ENCODE measurements around the gene KLHL10. TPM values are rescaled to one million over a fixed set of nuclear protein-coding genes. Genes with fewer than 3 reads are reported as not detected.

KLHL10 gene
- total and polyA plus RNA-seq, 2 of the 13 experiments (the other 11 are each of a cell fraction or from before 2014, with no cell fraction given): 0.04 to 0.08 TPM

DNA sequence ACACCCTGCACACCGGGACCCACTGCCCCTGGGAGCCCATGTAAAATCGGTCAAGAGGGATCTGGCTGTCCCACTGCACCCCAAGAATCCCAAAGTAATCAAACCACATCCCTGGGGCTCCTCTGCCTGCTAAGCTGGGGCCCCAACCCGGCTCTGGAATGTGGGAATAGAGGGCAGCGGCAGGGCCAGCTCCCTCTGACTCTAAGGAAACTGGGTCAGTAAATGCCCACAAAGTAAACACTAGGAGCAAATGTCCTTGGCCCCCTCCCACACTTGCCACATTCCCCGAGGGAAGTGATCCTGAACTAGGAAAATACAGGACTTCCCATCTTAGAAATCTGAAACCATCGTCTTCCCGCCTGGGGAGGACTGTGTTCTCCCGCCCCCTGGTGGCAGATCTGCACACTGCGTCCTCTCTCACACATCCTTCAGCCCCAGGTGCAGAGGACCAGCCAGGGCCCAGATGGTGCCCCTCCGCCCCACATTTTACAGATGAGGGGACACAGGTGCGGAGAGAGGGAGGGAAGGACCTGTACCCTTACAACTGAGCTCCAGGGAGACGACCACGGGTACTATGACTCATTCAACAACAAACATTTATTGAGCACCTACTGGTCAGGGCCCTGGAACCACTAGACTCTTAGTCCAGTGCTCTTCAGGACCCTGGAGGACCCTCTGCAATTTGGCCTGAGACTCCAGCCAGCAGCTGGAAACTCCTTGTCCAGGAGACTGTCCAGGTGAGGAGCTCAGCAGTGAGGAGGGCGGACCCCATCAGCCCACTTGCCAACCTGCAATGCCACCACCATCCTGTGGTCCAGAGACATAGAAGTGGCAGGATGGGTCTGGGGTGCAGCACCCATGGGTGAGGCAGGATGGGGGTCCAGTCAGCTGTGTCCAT is 36.0 kb upstream of the KLHL10 start (continued):
- TF ChIP-seq ZBTB25 (CRISPR knock-in tag; IDR thresholded peaks at IDR 0.05) (peak; percentile 81), MIER3 (CRISPR knock-in tag; IDR thresholded peaks at IDR 0.05; ENCODE audit: borderline replicate concordance) (0 out of 2 replicates have a peak, but pooled peaks have one; percentile 50), ZNF343 (CRISPR knock-in tag; IDR thresholded peaks at IDR 0.05) (peak; percentile 73; the same call in 1 of the 2 replicates), SMARCC2 (IDR thresholded peaks at IDR 0.05) (no peak), TCF12 (IDR thresholded peaks at IDR 0.05) (no peak), TCF12 (CRISPR knock-in tag; IDR thresholded peaks at IDR 0.05) (no peak), KAT7 (CRISPR knock-in tag; IDR thresholded peaks at IDR 0.05; ENCODE audit: borderline replicate concordance) (no peak), ZNF484 (CRISPR knock-in tag; IDR thresholded peaks at IDR 0.05; ENCODE audit: borderline replicate concordance, low read depth) (no peak), HOXA9 (CRISPR knock-in tag; IDR thresholded peaks at IDR 0.05; ENCODE audit: borderline replicate concordance) (no peak), NCOA2 (CRISPR knock-in tag; IDR thresholded peaks at IDR 0.05) (0 out of 2 replicates have a peak, but pooled peaks have one; percentile 10), NFYC (CRISPR knock-in tag; IDR thresholded peaks at IDR 0.05) (no peak), ZNF501 (CRISPR knock-in tag; IDR thresholded peaks at IDR 0.05) (no peak), ZNF556 (CRISPR knock-in tag; IDR thresholded peaks at IDR 0.05; ENCODE audit: borderline replicate concordance) (no peak; the same call in 1 of the 2 replicates), ZNF558 (CRISPR knock-in tag; IDR thresholded peaks at IDR 0.05; ENCODE audit: borderline replicate concordance) (no peak), ZBTB20 (CRISPR knock-in tag; IDR thresholded peaks at IDR 0.05; ENCODE audit: borderline replicate concordance, low read depth) (no peak), ZNF773 (CRISPR knock-in tag; IDR thresholded peaks at IDR 0.05; ENCODE audit: borderline replicate concordance) (no peak), ETV5 (CRISPR knock-in tag; IDR thresholded peaks at IDR 0.05; ENCODE audit: borderline replicate concordance) (peak; percentile 42; the same call in 1 of the 2 replicates), ETS1 (CRISPR knock-in tag; IDR thresholded peaks at IDR 0.05) (no peak), HNF1A (IDR thresholded peaks at IDR 0.05; ENCODE audit: low read depth) (no peak), HNF1A (CRISPR knock-in tag; IDR thresholded peaks at IDR 0.05; ENCODE audit: borderline replicate concordance) (peak; percentile 65)
- TF ChIP-seq, protein P1, sequence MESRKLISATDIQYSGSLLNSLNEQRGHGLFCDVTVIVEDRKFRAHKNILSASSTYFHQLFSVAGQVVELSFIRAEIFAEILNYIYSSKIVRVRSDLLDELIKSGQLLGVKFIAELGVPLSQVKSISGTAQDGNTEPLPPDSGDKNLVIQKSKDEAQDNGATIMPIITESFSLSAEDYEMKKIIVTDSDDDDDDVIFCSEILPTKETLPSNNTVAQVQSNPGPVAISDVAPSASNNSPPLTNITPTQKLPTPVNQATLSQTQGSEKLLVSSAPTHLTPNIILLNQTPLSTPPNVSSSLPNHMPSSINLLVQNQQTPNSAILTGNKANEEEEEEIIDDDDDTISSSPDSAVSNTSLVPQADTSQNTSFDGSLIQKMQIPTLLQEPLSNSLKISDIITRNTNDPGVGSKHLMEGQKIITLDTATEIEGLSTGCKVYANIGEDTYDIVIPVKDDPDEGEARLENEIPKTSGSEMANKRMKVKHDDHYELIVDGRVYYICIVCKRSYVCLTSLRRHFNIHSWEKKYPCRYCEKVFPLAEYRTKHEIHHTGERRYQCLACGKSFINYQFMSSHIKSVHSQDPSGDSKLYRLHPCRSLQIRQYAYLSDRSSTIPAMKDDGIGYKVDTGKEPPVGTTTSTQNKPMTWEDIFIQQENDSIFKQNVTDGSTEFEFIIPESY (CRISPR knock-in tag; IDR thresholded peaks at IDR 0.05): no peak
